Keratinocyte (primary cell): ENCODE data around the gene CNGA1.

Experiments
- CTCF ChIP-seq, 3 experiments: IDR thresholded peaks in 1 of 3; conservative IDR thresholded peaks in 1 of 3; optimal IDR thresholded peaks in 1 of 3; 2 replicates in 2 of 3; 3 replicates in 1 of 3; pipeline versions ENCODE3 to v1.5.1; 2011; ENCODE audit warnings: low read length in 3 of 3, mild to moderate bottlenecking in 3 of 3, moderate library complexity in 2 of 3, control low read depth in 1 of 3, inconsistent platforms in 1 of 3; ENCODE audit not compliant: insufficient read depth in 2 of 3; ENCODE audit errors: extremely low read depth in 1 of 3
- EZH2 ChIP-seq: IDR thresholded peaks from one replicate; pipeline ENCODE4 v1.6.1; 2012; ENCODE audit warnings: inconsistent platforms, mild to moderate bottlenecking, low read length, moderate library complexity

- TF ChIP-seq CTCF (optimal IDR thresholded peaks at IDR 0.05 in 1 of 3, IDR thresholded peaks at IDR 0.05 in 1 of 3, conservative IDR thresholded peaks at IDR 0.05 in 1 of 3; ENCODE audit: extremely low read depth in 1 of 3, insufficient read depth in 2 of 3, low read length in 3 of 3) (no peak), EZH2 (no peak)
Observed at GRCh38 chr4:47990145-47990544, 26.3 kb downstream of the CNGA1 start.
